HG03558 (cell line): ENCODE results near the gene UBA6.
"Not testable (repeated sequence)": the region's sequence is repeated elsewhere in the genome, so short reads cannot be mapped to it uniquely, and the experiment has no call there.

ENCODE experiments used
- ATAC-seq: cut with Tn5 transposase; IDR thresholded peaks from one replicate; pipeline ENCODE4 v1.9.1; 2021; ENCODE audit warnings: moderate number of reproducible peaks; ENCODE audit not compliant: unreplicated experiment; ENCODE audit errors: extremely low read depth

UBA6 gene

GRCh38 chr4:67680581-67681222, 20.3 kb downstream of the UBA6 start:
- no peak for ATAC-seq

DNA sequence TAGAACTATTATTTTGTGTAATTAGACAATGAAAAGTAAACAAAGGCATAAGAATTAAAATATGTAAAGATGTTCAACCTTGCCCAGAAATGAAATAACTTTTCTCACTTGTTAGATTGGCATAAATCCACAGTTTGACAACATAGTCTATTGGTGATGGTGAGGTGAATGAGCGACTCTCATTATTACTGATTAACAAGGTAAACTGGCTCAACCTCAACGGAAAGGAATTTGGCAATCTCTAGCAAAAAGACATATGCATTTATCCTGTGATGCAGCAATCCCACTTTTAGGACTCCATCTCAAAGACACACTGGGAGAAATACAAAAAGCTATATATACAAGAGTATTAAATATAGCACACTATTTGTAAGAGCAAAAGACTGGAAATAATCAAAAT, 22.3 kb downstream of the UBA6 start:
- no peak for ATAC-seq

DNA sequence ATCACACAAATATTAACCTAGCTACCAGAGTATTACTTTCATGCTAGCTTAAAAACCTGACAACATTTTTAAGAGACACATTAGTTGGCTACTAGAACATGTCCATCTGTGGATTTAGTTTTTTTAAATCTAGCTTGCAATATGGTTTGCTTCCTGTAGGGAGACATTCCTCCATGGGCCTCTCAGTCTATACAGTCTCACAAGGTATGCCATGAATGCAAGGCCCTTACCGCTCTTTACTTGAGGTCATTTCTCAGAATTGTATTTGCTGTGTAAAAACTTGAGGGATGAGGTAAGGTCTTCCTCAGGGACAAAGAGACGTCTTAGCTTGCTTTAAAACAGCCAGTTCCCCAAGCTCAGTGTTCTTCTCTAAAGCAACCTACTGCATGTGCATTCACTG, 26.9 kb downstream of the UBA6 start:
- no peak for ATAC-seq

GRCh38 chr4:67668315-67668714, 32.6 kb downstream of the UBA6 start:
- no peak for ATAC-seq

GRCh38 chr4:67660418-67660817, 40.5 kb downstream of the UBA6 start:
- no peak for ATAC-seq

DNA sequence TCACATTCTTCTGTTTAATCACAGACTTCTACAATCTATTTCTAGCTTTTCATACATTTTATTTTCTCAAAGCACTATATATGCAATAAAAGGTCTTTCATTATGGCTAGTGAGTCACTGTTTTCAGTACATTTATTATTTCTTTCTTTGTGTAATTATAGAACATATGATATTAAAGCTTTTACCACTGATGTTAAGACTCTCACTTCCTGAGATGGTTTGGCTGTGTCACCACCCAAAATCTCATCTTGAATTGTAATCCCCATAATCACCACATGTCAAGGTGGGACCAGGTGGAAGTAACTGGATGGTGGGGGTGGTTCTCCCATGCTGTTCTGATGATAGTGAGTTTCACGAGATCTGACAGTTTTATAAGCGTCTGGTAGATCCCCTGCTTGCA, 41.9 kb downstream of the UBA6 start:
- no peak for ATAC-seq

DNA sequence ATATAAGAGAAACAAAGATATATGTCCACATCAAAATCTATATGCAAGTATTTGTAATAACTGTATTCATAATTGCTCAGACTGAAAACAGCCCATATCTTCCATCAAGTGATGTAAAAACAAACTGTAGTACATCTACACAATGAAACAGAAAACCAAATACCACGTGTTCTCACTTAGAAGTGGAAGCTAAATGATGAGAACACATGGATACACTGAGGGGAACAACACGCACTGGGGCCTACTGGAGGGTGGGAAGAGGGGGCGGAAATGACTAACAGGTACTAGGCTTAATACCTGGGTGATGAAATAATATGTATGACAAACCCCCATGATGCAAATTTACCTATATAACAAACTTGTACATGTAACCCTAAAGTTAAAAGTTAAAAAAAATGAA, 42.7 kb downstream of the UBA6 start:
- ATAC-seq: no peak

GRCh38 chr4:67651536-67651935, 49.4 kb downstream of the UBA6 start:
- ATAC-seq: no peak

- no peak for ATAC-seq
Observed at GRCh38 chr4:67638136-67638535, 62.8 kb downstream of the UBA6 start.

DNA sequence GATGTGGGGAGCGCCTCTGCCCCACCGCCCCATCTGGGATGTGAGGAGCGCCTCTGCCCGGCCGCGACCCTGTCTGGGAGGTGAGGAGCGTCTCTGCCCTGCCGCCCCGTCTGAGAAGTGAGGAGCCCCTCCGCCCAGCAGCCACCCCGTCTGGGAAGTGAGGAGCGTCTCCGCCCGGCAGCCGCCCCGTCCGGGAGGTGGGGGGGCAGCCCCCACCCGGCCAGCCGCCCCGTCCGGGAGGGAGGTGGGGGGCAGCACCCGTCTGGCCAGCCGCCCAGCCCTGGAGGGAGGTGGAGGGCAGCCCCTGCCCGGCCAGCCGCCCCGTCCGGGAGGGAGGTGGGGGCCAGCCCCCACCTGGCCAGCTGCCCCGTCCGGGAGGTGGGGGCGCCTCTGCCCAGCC, 64.0 kb downstream of the UBA6 start:
- not testable (repeated sequence) for ATAC-seq

GRCh38 chr4:67635331-67635730, 65.6 kb downstream of the UBA6 start:
- ATAC-seq: no peak

- no peak for ATAC-seq
Observed at GRCh38 chr4:67634741-67635140, 66.2 kb downstream of the UBA6 start.

DNA sequence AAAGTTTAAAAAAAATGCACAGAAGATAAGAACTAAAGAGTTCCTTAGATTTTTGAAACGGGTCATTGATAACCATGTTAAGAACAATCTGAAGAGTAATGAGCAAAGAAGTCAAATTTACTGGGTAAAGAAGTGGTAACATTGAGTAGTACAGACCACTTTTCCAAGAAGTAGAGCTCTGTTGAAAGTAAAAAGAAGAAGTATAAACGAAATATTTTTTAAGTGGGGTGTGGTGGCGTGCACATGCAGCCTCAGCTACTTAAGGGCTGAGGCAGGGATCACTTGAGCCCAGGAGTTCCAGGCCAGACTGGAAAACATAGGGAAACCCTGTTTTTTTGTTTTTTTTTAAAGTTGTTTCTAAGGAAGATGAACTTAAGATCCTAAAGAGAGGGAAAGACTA, 68.5 kb downstream of the UBA6 start:
- ATAC-seq: no peak

DNA sequence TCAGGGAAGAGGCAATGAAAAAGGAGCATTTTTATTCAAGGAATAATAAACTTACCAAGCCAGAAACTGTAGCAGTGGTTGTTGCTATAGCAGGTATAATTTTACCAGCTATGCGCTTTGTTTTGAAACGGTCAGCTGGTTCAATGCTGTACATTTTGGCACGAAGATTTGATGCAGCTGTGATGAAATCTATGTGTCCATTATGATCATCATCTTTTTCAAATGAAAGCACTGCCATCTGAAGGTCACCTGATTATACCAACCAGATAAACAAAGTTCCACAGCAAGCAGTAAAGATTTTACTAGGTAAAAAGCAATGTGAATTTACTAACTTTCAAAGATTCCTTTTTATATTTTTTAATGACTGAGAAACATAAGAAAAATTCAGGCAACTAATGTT, 76.0 kb downstream of the UBA6 start:
- no peak for ATAC-seq

- ATAC-seq: no peak
Observed at GRCh38 chr4:67616478-67616877, 84.5 kb downstream of the UBA6 start.

DNA sequence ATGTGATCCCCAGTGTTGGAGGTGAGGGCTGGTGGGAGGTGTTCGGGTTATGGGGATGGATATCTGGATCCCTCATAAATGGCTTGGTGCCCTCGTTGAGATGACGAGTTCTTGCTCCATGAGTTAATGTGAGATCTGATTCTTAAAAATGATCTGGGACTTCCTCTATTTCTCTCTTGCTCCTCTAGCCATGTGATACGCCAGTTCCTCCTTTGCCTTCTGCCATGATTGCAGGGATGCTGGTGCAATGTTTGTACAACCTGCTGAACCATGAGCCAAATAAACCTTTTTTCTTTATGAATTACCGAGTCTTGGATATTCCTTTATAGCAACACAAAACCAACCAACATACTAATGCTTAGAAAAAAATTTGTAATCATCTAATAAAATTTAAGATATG, 85.8 kb downstream of the UBA6 start:
- no peak for ATAC-seq

DNA sequence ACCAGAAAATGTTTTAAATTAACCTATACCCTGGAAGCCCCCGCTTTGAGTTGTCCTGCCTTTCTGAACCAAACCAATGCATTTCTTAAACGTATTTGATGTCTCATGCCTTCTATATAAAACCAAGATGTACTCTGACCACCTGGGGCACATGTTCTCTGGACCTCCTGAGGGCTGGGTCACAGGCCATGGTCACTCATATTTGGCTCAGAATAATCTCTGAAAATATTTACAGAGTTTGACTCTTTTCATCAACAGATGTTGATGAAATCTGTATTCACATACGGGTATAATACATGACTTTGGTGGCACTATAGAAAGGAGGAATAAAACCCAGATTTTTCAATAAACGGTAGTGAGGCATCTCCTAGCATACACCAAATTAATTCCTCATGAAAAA, 86.8 kb downstream of the UBA6 start:
- ATAC-seq: no peak

DNA sequence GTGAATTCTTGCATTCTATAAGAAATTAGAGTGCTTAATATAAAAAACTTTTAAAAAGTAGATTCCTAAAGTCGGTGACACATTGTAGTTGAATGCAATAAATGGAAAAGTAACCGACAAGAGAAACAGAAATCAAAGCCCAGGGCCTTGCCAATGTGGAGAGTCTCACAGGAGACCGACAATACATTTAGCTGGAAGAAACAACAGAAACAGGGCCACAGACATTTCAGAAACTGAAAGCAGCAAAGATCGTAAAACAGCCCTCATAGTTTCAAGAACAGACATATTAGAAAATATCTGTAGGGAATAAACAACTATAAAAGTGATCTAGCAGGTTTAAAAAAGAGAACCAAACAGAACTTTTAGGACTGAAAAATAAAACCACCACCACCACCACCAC, 92.9 kb downstream of the UBA6 start:
- ATAC-seq: no peak

- ATAC-seq: no peak
Observed at GRCh38 chr4:67604749-67605148, 96.2 kb downstream of the UBA6 start.

- ATAC-seq: no peak
Observed at GRCh38 chr4:67604029-67604381, 97.0 kb downstream of the UBA6 start.

DNA sequence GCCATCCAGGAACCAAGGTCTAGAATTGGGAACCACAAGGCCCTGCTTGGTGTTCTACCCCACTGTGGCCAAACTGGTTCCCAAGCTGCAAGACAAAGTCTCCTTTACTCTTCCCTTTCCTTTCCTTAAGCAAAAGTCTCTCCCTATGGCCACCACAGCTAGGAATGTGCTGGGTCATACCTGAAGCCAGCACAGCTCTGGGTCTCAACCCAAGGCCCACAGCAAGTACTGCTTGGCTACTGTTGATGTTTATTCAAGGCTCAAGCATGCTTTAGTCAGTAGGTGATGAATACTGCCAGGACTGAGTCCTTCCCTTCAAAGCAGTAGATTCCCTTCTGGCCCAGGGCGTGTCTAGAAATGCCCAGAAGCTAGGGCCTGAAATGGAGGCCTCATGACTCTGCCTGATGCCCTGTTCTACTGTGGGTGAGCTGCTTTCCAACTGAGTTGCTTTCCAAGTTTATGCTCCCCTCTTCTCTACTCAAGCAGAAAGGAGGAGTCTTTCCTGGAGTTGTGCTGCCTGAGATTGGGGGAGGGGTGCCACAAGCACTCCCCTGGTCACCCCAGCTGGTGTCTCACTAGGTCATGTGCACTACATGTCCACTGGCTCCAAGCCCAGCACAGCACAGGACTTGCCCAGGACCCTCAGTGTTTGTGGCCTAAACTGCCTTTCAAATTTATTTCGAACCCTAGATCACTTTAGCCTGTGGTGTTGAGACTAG, 97.5 kb downstream of the UBA6 start:
- no peak for ATAC-seq

GRCh38 chr4:67593741-67594175, 107.2 kb downstream of the UBA6 start:
- no peak for ATAC-seq
